Activated effector memory CD4-positive, alpha-beta T cell treated with anti-CD3 and anti-CD28 coated beads, Interleukin-2, amount 50 U/mL, for 16 hours (primary cell): Measurements from ENCODE around the gene WDFY4.
"Not testable (repeated sequence)": the region's sequence is repeated elsewhere in the genome, so short reads cannot be mapped to it uniquely, and the experiment has no call there.

Experiments
- DNase-seq: peaks from one replicate; pipeline ENCODE4 v3.0.0-alpha.2; 2020

Gene WDFY4, protein sequence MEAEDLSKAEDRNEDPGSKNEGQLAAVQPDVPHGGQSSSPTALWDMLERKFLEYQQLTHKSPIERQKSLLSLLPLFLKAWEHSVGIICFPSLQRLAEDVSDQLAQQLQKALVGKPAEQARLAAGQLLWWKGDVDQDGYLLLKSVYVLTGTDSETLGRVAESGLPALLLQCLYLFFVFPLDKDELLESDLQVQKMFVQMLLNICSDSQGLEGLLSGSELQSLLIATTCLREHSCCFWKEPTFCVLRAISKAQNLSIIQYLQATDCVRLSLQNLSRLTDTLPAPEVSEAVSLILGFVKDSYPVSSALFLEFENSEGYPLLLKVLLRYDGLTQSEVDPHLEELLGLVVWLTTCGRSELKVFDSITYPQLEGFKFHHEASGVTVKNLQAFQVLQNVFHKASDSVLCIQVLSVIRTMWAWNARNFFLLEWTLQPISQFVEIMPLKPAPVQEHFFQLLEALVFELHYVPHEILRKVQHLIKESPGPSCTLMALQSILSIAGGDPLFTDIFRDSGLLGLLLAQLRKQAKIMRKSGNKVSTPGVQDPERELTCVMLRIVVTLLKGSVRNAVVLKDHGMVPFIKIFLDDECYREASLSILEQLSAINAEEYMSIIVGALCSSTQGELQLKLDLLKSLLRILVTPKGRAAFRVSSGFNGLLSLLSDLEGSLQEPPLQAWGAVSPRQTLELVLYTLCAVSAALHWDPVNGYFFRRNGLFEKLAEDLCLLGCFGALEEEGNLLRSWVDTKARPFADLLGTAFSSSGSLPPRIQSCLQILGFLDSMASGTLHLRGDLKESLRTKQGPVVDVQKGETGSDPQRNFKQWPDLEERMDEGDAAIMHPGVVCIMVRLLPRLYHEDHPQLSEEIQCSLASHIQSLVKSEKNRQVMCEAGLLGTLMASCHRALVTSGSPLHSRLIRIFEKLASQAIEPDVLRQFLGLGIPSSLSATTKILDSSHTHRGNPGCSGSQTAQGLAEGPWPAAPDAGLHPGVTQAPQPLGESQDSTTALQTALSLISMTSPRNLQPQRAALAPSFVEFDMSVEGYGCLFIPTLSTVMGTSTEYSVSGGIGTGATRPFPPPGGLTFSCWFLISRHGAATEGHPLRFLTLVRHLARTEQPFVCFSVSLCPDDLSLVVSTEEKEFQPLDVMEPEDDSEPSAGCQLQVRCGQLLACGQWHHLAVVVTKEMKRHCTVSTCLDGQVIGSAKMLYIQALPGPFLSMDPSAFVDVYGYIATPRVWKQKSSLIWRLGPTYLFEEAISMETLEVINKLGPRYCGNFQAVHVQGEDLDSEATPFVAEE (N-terminal part only)

DNA sequence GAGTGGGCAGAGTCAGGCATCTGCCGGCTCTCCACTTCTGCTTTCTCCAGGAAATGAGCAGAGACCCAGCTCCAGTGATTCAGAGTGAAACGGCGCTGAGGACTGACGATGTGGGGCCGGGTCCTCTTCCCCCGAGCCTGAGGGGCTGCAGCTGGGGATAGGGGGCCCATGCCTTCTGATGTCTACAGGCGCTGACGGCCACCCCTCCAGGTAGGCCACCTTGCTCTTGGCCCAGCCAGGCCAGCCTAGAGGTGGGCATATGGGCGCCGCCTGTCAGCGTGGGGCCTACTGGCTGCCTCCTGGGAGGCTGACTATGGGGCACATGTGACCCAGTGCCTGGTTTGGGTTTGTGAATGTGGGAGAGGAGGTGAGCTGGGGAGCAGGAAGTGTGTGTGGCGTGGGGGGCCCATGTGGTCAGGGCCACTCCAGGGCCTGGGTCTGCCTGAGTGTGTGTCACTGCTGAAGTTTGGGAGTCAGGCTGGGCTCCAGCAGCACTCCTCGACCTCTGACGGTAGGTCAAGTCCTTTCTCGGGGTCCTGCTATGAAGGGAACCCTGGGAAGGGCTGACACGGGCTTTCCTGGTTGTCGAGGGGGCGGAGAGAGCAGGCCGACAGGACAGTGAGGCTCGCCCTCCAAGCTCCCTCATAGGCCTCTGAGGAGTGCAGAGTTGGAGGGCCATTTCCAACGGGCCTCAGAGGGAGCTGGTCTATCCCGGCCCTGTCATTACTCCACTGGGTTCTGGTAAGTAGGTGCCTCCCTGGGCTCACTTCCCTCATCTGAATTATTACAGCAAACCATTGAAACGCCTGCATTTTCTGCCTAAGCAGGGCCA lies at the start of gene WDFY4:
Gene WDFY4, plus strand, starts transcription at position 82 of the 832 bp plus-strand sequence. CDS start 24,860 bp downstream, outside the sequence.
- no peak for DNase-seq

DNA sequence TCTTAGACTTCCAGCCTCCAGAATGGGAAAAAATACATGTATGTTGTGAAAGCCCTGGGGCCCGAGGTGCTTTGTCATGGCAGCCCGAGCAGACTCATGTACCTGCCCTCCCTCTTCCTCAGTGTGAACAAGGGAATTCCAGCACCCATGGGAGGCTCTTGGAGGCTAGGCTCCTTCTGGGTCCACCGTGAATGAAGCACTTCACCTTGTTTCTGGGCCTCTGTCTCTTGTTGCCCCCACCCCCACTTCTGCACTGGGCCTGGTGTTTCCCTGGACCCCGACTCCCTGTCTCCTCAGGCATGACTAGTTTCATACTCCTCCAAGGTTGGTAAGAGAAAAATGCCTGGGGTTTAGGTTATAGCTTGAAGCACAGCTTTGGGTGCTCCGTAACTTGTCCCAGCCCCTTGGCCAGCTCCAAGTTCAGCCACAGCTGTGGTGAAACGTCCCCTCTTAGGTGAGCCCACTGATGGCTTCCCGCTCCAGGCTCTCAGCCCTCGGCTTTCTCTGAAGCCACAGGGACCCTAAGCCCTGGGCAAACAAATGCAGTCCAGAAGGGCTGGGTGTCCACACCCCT lies 49.6 kb upstream of the WDFY4 start:
- DNase-seq: no peak

DNA sequence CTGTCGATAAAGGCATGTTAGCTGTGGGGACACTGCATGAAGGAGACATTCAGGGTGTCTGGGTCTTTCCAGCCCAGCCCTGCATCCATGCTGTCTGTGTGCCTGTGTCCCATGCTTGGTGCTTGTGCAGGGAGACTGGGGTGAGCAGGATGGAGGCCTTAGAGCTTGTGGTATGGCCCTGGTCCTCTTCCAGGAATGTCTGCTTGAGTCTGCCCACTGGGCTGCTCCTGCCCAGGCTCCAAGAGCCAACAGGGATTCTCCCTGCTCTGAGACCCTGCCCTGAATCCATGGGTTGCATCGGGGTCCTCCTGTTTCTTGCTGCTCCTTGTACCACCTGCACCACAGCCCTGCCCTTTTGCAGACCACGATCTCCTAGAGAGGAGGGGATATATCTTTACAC lies 48.4 kb upstream of the WDFY4 start:
- DNase-seq: no peak

DNA sequence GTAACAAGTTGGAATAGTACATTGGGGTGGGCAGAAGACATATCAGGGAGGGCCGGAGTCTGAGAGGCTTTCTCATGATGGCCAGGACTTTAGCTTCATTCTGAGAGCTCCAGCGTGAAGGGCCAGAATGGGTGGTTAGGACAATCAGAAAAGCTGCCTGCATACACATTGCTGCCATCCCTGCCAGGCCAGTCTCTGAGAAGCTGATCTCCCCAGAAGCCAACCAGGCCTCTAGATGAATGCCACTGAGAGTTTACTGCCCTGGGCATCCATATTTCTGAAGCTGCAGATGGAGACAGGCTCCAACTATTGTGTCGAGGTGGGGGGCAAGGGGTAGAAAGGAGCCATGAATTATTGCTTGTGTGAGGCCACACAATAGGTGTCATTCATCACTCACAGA lies 47.8 kb upstream of the WDFY4 start:
- DNase-seq: no peak

DNA sequence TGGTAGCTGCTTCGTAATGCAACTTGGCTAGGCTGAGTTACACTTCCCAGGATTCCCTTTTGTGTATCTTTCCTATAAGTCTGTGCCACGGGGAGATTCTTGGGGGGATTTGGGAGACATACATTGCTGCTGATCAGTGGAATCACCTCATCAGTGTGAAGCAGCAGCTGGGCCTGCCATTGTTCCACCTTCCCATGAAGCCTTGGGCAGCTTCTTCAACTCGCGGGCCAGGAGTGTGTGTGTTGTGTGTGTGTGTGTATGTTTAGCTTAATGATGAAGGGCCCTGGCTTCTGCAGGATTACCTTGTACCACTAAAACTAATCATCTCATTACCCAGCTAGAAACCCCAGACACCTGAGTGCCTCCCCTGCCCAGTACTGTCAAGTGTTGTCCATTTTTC lies 46.5 kb upstream of the WDFY4 start:
- DNase-seq: no peak

DNA sequence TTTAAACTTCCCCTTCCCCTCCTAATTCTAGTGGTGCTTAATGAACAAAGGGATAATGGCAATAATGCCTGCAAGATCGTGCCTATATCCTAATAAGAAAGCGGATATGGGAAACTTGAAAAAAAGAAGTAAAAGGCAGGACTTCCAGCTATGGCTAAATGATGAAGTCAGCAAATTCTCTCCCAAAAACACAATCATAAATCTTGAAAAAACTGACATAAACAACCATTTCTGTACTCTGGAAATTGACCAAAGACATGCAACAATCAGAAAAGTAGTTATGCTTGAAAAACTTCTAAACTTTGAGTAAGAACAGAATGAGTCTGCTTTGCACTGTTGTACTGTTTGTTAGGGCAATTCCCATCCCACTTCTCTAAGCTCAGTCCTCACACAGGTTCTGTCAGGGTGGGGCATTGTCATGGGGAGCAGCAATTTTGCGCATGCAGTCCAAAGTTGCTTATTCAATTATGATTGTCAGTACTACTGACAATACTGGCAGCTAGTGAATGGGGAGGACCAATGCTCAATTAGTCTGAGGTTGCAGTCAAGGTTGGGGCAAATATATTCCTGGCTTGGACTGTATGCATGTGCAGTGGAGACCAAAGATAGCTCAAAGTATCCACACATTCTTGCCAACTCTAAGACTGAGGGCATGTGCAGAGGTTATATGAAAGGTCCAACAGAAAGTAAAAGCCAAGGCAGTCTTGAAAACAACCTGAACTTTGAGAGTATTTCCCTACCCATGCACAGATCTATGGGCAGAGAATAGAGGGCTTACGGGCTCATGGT lies 45.7 kb upstream of the WDFY4 start:
- DNase-seq: no peak

DNA sequence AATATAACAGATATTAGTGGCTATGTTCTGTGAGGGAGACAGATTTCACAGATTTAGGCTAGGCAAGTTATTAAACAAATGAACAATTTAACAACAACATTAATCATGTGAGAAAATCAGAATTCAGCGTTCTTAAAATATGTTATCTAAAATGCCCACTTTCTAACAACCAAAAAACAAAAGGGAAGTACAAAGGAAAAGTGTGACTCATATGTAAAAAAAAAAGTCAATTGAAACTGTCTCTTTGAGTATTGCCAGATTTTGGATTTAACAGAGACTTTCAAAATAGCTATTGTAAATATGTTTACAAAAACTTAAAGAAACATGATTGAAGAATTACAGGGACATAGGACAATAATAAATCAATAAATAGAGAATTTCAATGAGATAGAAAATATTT lies 45.0 kb upstream of the WDFY4 start:
- no peak for DNase-seq

DNA sequence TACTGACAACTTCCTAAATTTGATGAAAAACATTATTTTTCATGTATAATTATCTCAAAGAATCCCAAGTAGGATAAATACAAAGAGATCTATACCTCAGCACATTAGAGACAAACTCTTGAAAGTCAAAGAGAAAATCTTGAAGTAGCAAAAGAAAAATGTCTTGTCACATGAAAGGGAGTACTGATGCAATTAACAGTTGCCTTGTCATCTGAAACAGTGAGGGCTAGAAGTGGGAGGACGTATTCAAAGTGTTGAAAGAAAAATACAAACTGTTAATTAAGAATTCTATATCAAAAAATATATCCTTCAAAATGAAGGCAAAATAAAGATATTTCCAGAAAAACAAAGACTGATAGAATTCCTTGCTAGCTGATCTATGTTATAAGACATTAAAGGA lies 44.3 kb upstream of the WDFY4 start:
- DNase-seq: no peak

DNA sequence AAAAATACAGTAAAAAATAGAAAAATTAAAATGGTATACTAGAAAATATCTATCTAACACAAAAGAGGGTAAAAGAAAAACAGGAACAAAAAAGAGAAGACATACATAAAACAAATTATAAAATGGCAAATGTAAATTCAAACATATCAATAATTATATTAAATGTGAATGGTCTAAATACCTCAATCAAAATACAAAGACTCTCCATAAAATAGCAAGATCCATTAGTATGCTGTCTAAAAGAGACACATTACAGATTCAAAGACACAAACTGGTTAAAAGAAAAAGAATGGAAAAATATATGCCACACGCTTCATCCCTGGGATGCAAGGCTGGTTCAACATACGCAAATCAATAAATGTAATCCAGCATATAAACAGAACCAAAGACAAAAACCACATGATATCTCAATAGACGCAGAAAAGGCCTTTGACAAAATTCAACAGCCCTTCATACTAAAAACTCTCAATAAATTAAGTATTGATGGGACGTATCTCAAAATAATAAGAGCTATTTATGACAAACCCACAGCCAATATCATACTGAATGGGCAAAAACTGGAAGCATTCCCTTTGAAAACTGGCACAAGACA lies 43.5 kb upstream of the WDFY4 start:
- not testable (repeated sequence) for DNase-seq

DNA sequence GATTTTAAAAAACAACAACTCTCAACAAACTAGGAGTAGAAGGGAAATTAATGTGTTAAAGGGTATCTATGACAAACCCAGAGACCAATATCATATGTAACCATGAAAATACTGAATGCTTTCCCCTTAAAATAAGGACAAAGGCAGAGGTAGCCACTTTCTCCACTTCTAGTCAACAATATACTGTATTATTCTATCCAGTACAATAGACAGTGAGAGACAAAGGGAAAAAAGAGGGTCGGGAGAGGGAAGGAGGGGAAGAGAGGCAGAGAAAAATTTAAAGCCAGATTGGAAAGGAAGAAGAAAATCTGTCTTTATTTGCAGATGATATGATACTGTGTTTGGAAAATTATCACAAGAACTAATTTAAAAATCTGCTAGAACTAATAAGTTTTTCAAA lies 39.1 kb upstream of the WDFY4 start:
- no peak for DNase-seq

DNA sequence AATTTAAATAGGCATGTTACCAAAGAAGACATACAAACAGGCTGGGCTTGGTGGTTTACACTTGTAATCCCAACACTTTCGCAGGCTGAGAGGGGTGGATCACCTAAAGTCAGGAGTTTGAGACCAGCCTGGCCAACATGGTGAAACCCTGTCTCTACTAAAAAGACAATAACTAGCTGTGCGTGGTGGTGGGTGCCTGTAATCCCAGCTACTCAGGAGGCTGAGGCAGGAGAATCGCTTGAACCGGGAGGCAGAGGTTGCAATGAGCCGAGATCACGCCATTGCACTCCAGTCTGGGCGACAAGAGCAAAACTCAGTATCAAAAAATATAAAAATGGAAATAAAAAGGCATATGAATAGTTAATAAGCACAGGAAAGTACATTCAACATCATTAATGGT lies 37.6 kb upstream of the WDFY4 start:
- not testable (repeated sequence) for DNase-seq

DNA sequence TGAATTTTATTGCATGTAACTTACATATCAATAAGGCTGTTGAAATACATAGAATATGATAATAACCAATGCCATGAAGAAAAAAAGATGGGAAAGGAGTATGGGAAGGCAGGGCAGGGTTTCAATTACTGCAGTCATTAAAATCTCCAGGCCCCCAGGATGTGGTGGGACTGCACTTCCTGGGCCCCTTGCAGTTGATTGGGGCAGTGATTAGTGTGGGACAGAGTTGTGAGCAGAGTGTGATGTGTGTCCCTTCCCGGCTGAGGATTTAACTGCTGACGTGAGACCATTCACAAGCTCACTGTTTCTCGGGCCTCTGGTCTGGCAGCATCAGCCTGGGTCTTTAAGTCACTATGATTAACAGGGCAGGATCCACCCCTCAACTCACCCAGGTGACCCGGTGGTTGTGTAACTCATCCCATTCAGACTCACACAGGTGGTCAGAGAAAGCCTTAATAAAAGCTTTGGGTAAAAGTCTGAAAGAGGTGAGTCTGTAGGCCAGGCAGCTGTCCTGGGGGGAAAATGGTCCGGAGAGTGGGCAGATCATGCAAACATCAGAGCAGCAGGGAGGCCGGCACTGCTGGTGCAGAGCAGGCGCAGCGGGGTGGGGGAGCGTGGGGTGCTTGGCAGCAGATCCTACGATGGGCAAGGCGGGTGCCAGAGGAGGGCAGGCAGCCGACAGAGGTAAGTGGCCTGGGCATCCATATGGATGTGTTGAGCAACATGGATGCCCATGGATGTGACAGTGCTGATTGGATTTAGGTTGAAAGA lies 36.3 kb upstream of the WDFY4 start:
- no peak for DNase-seq

DNA sequence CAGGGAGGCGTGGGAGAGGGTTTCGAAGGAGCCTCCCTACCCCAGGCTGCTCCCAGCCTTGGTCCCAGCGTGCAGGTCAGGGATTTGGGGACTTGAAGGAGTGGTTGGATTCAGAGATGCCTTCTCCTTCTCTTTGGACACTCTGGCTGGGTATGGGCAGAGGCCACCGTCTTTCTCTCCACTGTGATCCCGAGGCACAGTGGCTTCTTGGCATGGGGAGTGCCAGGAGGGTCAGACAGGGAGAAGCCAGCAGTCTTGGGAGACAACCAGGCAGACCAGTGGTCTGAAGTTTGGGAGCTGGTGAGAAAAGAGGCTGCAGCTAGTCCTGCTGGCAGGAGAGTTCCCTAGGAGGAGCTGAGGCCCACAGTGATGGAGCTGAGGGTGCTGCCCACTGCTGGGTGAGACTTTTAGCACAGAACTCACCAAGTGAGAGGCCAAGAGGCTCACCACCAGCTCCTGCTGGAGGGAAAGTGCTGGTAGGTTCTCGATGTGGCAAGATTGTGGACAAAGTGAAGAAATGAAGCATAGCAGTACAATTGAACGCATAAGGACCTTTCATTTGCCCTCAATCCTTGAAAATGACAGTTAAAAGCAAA lies 35.2 kb upstream of the WDFY4 start:
- DNase-seq: no peak

DNA sequence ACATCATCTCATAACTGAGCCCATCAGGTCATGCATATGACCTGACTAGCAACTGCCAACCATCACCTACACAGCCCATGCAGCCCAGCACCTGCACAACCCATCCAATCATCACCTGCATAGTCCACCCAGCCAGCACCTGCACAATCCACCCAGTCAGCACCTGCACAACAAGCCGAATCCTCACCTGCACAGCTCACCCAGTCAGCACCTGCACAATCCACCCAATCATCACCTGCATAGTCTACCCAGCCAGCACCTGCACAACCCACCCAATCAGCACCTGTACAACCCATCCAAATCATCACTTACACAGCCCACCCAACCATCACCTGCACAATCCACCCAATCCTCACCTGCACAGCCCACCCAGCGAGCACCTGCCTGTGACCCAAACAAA lies 33.4 kb upstream of the WDFY4 start:
- DNase-seq: no peak

DNA sequence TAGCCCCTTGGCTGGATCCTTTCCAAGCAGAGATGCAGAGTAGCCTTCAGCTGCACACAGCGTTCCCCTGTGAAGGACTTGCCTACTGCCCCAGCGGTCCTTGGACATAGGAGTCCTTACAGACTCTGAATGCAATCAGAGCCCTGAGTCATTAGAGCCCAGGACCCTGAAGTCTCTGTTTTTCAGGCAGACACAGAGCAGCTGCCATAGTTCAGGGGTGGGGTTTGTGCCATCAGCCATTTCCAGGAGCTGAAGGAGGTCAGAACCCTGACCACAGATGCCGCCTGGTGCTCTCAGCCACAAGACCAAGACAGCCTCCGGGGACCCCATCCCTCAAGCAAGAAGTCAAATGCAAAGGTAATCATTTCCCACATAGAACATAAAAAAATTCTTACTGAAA lies 32.8 kb upstream of the WDFY4 start:
- DNase-seq: no peak

DNA sequence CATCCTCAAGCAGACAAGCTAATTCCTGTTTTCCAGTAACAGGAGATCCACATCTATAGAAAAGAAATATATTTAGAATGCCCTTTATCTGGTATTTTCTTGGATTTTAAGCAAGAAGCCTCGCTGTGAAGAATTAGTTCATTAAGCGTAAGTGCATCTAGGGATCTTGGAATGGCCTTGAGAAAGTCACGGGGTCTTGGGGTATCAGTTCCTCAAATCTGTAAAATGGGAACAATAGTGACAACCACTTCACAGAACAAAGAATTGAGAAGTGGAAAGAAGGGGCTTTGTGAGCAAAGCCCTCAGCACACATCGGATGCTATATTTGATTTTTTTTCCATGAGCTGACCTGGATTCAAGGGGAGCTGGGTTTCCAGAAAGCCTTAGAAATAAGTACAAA lies 32.3 kb upstream of the WDFY4 start:
- no peak for DNase-seq

DNA sequence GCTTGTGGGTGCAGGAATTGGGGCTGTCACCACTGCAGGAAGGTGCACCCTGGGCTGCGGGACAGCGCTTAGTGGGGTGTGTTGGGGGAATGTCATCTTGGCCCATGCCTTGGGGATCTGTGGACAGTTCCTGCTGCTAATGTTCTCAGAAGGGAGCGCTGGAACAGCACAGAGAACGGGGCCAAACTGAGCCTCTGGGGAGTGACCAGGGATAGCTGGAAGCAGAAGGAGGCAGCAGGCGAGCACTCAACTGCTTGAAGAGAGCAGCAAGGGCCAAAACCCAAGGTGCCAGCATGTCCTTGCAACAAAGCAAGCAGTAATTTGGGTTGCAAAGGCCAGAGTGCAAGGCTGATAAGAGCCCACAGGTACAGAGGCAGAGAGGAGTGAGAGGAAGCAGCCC lies 31.3 kb upstream of the WDFY4 start:
- DNase-seq: no peak

DNA sequence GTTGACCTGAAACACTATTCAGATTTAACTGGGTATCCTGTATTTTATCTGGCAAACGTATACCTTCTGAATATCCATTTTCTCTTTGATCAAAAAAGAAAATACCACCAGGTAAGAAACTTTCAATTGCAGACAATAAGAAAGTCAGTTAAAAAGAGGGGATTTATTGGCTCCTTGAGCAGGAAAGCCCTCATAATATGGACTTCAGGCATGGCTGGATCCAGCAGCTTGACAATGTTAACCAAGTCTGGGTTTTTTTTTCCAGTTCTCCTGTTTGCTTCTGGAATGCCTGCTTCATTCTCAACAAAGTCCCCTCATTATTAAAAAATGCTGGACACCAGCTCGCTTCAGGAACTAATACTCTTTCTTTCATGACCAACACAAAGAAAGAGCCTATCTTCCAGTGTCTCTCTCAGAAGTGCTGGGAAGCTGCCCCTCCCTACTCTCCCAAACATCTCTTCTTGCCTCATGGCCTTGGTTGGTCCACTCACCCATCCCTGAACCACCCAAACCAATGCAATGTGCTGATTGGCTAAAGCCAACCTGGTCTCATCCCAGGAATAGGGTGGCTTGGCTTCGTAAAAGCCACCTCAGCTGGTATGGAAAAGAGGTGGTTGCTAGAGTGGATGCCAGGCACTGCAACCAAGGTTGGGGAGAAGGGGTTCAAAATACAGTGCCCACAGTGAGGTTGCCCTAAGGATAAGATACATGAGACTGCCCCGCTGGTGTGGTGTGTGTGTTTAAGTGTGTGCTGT lies 30.6 kb upstream of the WDFY4 start:
- DNase-seq: no peak
